AML-193 (cell line): ENCODE measurements around the gene SMG6.
"Not testable (repeated sequence)": the region's sequence is repeated elsewhere in the genome, so short reads cannot be mapped to it uniquely, and the experiment has no call there.

Source experiments
- DNase-seq, 2 experiments: peaks; one replicate each; lab custom pipeline; 2025; lab: John Stamatoyannopoulos, UW

SMG6 gene

DNA sequence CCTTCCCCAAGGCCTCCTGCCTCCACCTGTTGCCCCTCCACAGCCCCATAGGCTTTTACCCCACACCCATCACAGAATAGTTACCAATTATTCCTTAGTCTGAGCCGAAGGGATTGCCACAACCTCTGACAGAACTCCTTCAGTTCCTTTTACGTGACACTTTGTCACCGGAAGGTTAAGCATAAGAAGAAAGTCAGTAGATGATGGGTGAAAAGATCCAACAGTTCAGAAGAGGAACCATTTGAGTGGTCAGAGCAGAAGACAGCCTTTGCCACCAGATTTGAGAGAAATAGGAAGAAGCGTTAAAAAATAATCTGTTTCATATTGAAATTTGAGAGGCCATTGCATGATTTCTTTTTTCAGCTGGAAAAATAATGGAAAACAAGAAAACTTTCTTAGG is 1.3 kb upstream of the SMG6 start:
- DNase-seq: no peak

DNA sequence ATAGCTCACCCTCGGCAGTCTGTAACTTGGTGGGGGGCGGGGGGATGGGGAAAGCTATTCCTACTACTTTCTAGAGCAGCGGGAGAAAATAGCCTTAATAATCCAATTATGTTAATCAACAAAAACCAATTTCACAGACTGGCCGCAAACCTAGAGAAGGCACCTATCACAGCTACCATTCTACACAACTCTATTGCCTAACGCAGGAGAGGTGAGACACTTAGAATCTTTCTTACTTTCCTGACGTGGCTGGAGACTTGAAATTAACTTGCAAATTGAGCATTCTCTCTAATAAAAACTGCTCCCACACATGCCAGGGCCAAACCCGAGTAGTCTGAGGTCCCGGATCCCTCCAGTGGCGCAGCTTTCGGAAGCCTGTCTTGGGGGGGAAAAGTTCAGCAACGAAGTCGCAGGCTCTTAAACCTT is 794 bp downstream of the SMG6 start:
- no peak for DNase-seq

DNA sequence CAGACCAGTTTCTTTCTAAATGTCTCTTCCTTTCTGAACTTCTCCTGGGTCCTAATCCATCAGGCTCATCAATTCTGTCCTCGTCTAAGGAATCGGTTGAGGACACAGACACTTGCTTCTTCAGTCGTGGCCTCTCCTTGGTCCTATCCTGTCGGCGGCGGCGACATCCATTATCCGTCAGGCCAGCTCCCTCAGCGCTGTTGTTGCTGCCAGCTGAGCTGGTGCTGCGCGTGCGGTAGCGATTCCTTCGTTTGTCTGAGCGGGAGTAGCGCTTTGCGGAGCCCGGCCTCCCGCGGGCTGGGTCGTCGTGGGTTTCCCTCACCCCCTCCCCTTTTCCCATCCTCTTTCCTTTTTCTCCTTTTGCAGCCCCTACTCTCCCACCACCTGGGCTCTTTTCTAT is 3.8 kb downstream of the SMG6 start:
- no peak for DNase-seq

DNA sequence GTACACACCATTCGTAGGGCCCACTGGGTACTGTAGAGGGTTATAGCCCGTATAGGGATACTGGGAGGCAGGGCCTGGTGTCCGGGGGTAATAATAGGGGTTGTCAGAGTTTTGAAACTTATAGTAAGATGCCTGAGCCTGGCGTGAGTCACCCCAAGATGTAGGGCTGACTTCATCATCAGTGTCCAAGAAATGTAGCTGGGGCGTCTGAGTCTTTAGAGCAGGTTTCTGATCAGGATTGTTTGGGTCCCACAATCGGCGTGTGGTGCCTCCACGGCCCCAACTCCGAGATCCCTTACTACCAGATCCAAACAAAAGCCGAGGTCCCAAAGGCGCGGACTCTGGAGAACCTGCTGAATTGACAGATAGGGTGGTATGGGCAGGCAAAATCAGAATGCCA is 4.4 kb downstream of the SMG6 start:
- no peak for DNase-seq

DNA sequence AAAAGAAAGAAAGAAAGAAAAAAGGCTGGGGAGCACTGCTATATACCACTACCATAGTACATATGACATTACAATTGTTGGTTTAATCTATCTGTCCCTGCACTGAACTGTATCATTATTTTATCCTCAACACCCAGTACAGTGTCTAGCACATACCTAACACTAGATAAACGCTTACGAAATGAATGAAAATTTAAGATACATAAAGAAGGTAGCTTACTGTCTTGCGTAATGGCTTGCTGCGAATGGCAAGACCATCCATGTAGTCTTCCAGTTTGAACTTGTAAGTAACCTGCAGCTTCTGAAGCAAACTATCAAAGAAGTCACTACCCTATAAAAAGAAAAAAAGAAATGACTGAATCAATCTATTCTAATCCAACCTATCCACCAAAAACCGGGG is 6.6 kb downstream of the SMG6 start:
- DNase-seq: no peak

DNA sequence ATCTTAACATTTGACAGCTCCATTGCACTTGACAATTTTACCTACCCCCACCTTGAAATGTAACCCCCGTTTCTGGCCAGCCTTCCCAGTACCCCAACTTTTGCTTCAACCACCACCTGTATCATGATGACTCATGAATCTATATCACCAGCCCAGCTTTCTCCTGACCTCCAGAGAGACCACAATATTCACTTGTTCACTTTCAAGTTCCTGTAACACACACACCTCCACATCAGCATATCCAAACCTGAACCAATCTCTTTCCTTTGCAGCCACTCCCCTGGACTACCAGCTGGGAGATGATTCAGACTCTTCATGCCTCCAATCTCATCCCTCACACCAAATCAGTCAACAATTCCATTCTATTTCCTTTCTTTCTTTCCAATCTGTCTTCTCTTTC is 8.0 kb downstream of the SMG6 start:
- DNase-seq: no peak

DNA sequence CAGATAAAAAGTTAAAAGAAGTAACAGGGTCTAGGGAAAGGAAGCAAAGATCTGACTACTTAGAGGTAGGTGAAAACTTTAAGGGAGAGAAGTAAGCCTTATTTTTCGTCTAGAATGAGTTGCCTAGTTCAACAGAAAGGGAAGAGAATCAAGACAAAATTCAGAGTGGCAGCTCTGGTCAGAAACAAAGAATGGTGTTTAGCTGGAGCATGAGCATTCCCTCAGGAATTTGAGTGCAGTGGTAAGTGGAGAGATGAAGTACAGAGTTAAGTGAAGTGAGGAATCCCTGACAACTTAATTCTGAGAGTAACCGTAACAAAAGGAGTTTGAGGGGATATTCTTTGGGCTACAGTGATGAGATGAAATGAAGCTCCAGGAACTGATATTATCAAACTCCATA is 11.5 kb downstream of the SMG6 start:
- no peak for DNase-seq

DNA sequence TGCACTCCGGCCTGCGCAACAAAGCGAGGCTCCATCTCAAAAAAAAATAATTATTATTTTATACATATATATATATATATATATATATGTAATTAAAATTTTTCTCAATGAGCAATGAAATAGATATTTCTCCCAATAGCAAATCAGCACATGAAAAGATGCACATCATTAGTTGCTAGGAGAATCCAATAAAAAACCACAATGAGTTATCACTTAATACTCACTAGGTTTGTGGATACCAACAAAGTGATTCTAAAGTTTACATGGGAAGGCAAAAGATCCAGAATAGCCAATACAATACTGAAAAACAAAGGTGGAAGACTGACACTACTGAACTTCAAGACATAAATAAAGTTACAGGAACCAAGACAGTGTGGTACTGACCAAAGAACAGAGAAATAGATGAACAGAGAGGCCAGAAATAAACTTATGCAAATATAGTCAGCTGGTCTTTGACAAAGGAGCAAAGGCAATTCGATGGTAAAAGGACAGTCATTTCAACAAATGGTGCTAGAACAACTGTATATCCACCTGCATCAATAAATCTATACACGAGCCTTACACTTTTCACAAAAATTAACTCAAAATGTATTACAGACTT is 13.6 kb downstream of the SMG6 start:
- DNase-seq: no peak

DNA sequence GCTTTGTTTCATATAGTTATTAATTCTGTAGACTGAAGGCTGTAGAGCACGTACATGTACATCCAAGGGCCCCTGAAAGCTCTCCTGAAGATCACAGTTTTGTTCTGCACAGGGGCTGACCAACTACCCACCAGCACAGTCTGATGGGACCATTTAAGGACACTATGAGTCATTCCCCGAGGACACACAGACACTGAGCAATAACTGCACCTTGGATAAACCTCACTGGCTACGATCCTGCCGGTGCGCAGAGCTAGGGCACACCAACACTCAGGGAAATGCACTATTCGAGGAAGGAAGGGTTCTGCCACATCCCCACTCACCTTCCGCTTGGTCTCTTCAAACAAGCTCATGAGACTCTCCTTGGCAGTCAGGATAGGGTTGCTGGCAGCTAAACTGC is 20.3 kb downstream of the SMG6 start:
- no peak for DNase-seq

DNA sequence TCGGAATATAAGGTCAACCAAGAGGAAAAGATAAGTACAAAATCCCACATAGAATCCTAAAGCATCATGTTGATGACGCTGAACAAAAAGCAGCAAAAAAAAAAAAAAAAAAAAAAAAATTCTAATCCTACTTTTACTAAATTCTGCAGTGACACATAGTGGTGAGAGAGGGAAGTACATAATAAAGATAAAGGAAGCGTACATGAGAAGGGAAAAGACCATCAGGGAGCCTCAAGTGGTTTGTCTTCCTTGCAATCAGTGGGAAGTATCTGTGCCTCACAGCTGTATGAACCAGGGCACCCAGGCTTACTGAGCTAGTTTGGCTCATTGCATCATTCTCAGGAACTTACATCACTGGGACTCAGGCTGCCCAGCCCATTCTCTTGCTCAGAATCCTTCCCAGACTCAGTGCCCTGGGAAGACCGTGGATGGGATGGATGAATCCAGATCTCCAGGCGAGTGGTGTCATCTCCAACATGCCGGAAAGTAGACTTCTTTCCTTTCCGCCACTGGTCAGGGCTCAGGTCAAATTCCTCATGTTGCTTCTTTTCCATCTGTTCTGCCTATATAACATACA is 21.2 kb downstream of the SMG6 start:
- peak; percentile 42 to 53 for DNase-seq

DNA sequence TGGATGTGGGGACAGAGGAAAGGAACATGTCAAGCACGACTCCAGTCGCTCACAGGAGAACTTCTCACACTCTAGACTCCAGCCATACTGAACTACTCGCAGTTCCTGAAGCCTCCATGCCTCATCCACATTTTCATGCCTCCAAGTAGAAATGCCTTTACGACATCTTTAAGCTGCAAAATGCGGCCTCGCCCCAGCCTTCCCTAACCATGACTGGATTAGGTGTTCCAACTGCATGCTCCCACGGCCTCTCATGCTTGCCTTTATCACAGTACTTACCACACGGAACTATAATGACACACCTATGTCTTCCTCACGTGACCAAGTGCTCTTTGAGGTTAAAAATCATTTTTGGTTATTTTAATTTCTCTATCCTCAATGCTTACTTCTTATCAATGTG is 23.9 kb downstream of the SMG6 start:
- DNase-seq: no peak

DNA sequence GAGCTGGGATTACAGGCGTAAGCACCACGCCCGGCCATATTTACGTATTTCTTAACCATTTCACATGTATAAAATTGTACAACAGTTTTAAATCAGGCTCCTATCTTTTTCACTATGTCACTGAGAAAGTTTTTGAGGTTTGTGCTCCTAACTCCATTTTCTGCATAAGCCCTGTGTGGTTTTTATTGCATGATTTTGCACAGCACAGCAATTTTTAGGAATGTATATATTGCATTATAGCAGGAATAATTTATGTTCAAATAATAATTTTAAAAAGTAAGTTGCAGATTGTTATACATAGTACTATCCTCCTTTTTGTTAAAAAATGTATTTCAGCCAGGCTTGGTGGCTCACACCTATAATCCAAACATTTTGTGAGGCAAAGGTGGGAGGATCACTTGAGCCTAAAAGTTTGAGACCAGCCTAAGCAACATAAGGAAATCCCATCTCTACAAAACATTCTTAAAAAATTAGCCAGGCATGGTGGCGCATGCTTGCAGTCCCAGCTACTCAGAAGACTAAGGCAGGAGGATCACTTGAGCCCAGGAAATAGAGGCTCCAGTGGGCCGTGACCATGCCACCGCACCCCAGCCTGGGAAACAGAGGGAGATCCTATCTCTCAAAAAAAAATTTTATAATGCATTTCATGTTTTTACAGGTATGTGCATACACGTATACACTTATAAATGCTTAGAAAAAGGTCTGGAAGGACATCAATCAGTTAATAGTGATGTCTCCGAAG is 26.0 kb downstream of the SMG6 start:
- DNase-seq: no peak

DNA sequence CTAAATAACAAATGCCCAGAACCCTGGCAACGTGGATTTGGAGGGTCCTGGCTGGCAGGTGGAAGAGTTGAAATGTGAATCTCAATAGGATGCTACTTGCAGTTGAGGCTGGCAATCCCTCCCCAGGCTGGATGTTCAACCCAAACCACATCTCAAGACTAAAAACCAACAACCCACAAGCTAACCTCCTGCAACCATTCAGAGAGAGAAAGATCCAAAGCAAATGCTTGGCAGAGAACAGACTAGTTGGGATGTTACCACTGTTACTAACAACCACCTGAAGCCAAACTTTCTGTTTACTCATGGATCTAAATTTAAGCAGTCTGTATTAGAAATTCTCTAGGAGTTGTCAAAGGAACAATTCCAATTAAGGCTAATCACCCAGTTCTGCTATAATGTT is 27.9 kb downstream of the SMG6 start:
- DNase-seq: no peak

DNA sequence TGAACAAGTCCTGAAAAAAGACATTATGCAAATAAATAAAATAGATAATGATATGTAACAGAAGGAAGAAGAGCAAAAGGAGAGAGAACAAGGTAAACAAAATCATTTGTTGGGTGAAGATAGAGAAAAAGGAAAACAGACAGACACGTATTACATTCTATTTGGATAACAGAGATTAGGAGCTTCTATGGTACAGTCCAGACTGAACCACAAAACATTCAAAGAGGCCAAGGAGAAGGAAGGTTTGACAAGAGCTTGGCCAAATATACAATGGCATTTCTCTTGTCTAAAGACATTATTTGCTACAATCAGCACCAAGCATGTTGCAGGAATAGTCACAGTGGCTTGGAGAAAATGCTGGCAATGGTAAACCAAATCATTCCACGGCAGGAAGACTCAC is 29.2 kb downstream of the SMG6 start:
- no peak for DNase-seq

DNA sequence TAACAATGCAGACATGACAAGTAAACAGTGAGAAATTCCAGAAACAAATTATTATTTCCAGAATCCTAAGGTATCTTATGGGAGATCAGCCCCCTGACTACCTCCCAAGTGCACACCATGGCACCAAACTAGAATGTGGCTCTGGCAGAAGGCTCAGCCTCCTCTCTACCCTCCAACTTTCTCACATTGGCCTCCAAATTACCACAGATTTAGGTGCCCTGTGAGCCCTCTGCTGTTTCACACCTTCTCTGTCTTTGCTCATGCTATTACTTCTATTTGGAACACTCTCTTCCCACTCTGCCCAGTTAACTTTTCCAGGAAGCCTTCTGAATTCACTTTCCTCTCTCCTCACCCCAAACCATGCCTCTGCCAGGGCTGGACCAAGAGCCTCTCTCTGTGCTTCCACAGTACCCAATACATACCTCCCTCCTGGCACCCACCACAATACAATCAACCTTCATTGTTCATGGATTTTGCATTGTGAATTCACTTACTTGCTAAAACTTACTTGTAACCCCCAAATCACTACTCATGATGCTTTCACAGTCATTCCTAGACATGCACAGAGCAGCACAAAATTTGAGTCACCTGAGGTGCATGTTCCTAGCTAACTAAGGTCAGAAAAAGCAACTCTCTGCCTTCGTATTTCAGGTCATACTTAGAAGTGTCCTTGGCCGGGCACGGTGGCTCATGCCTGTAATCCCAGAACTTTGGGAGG is 31.4 kb downstream of the SMG6 start:
- no peak for DNase-seq

DNA sequence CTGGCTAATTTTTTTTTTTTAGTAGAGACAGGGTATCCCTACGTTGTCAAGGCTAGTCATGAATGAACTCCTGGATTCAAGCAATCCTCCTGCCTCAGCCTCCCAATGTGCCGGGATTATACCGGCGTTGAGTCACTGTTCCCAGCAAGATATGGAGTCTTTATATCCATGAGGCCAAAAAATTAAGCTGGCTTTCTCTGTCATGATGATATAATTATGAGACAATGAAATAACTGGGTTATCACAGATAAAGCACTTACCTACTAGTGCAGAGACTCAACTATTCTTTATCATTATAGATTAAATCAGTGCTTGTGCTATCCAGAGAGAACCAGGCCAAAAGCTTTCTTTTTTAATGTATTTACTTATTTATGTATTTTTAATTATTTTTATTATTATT is 36.2 kb downstream of the SMG6 start:
- no peak for DNase-seq

DNA sequence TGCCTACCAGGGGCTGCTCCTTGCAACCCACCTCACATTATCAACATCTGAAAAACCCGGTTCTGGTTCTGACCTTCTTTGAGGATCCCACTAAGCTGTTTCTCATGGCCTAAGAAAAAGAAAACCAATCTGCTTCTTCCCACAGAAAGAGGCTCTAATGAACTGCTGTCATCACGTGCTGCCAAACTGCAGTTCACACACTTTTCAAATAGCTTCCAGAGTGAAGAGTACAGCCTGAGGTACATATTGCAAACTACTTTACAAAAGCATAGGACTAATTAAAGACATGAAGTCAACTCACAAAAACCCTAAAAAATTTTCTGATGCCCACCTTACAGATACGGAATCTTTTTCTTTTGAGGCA is 36.7 kb downstream of the SMG6 start:
- no peak for DNase-seq

DNA sequence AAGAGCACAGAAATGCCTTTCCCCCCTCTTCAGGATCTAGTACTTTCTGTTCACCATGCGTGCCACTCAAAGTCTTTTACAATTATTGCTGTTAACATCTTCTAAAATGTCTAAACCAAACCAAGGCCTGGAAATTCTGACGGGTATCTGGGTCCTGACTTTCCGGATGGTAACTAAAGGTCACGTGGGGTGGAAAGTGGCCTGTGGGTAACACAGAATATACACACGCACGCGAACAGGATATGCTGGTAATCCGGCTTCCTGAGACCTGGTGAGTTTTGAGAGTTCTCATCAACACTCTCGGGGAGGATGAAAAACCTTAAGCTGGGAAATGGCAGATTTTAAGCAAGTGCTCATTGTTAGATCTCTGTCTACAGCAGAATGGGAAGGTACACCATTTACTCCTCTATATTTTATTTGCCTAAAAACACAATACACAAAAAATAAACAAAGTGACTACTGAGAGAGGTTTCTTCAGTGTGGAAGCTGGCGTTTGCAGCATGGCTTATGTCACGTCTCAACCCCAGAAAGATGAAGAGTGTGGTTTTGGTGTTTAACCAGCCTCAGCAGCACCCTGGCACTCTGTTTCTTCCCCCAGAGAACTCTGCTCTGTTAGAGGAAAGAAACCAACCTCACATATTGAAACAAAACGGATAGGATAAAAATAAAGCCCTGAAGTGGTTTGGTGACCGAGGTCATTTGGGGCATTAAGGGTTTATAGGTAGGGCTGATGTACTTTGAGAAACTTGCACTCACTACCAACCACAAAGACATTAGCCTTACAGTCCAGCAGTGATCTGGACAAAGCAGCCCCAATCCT is 37.3 kb downstream of the SMG6 start:
- no peak for DNase-seq

DNA sequence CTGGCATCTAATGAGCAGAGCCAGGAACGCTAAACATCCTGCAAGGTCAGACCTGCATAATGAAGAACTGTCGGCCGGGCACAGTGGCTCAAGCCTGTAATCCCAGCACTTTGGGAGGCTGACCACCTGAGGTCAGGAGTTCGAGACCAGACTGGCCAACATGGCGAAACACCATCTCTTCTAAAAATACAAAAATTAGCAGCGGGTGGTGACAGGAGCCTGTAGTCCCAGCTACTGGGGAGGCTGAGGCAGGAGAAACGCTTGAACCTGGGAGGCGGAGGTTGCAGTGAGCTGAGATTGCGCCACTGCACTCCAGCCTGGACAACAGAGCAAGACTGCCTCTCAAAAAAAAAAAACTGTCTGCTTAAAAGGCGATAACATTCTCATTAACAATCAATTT is 38.4 kb downstream of the SMG6 start:
- not testable (repeated sequence) for DNase-seq

DNA sequence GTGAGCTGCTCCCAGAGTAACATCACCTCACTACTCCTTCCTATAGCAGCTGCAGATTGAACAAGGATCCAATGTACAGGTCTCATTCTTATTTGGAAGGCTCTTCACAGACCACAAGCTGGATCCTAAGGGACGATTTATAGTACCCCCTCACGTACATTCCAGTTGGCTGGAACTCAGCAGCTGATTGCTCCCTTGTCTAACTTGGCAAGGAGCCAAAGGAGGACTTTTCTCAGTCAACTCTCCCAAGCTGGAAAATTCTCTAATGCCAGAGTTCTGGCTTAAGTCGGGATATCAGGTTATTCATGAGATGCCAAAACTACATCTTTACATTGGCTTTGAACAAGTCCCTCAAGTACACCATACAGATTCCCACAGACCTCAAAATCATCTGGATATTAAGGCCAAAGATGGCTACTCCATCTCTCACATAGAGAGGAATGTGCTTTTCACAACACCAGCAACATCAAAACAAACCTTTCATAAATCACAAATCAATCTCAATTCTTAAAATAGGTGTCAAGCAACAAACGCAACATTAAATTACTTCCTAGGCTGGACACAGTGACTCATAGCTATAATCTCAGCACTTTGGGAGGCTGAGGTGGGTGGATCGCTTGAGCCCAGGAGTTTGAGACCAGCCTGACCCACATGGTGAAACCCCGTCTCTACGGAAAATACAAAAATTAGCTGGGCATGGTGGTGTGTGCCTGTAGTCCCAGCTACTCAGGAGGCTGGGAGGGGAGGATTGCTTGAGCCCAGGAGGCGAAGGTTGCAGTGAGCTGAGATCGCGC is 39.3 kb downstream of the SMG6 start:
- no peak for DNase-seq
